Large intestine (tissue), 3 donors: Measurements from ENCODE around the gene SGMS1. TPM values are rescaled to one million over a fixed set of nuclear protein-coding genes. Genes with fewer than 3 reads are reported as not detected.
"Not testable (repeated sequence)": the region's sequence is repeated elsewhere in the genome, so short reads cannot be mapped to it uniquely, and the experiment has no call there.

Experiments
- DNase-seq, 2 donors: peaks; one replicate each; pipeline versions ENCODE4 v3.0.0 to v3.0.0-alpha.2; 2013
- H3K27ac ChIP-seq: one replicate; pipeline ENCODE4 v1.5.1; 2013; ENCODE audit warnings: low read length
- H3K27me3 ChIP-seq: 2 replicates; pipeline ENCODE4 v1.6.1; 2013; ENCODE audit warnings: low read length; ENCODE audit not compliant: control insufficient read depth, insufficient read depth
- H3K36me3 ChIP-seq: 2 replicates; pipeline ENCODE4 v1.6.1; 2013; ENCODE audit warnings: low read length; ENCODE audit not compliant: control insufficient read depth, insufficient read depth
- H3K4me1 ChIP-seq: one replicate; pipeline ENCODE4 v1.6.1; 2013; ENCODE audit warnings: low read length; ENCODE audit not compliant: control insufficient read depth, insufficient read depth
- H3K4me3 ChIP-seq: one replicate; pipeline ENCODE4 v1.5.1; 2013; ENCODE audit warnings: low read length
- H3K9me3 ChIP-seq: one replicate; pipeline ENCODE4 v1.6.1; 2013; ENCODE audit warnings: mild to moderate bottlenecking, low read depth, low read length, moderate library complexity; ENCODE audit not compliant: control insufficient read depth
- WGBS: methylation state at CpG from one replicate; pipeline ENCODE4 v1.1.5; 2013; ENCODE audit warnings: low lambda C conversion rate; ENCODE audit not compliant: insufficient coverage; 5-methylcytosine and 5-hydroxymethylcytosine counted together
- polyA plus RNA-seq: library from polyadenylated mRNA; unstranded; fragments of 120-200 nt; gene quantifications from one replicate; pipeline ENCODE4 v1.2.1, GENCODE V29; 2013

Gene SGMS1
- polyA plus RNA-seq, 1 donor = 22.8 TPM

- H3K36me3 ChIP-seq, DNase-seq, H3K9me3 ChIP-seq, H3K27me3 ChIP-seq, H3K4me3 ChIP-seq, H3K27ac ChIP-seq: not testable (repeated sequence)
- WGBS = no CpG with 5 or more reads among the region's 4 CpGs
- H3K4me1 ChIP-seq = peaks cover 19% of the 10 kb centered on the region
These were observed 55.0 kb downstream of the SGMS1 start for GRCh38 chr10:50568750-50569149.

- Histone ChIP-seq H3K4me1 (peaks cover 17% of the 10 kb centered on the region), H3K9me3 (no peaks in the 10 kb centered on the region), H3K27me3 (no peaks in the 10 kb centered on the region), H3K36me3 (no peaks in the 10 kb centered on the region), H3K4me3 (no peak overlapping the region), H3K27ac (no peak overlapping the region)
- no CpG with 5 or more reads among the region's 3 CpGs for WGBS
- DNase-seq = no peak
These were observed 56.4 kb downstream of the SGMS1 start for GRCh38 chr10:50567384-50567783.

- no peaks in the 10 kb centered on the region for H3K36me3 ChIP-seq
- no CpG with 5 or more reads among the region's 1 CpG for WGBS
- peaks cover 7% of the 10 kb centered on the region for H3K4me1 ChIP-seq
- H3K27me3 ChIP-seq = no peaks in the 10 kb centered on the region
- no peak overlapping the region for H3K27ac ChIP-seq
- DNase-seq = no peak
- no peaks in the 10 kb centered on the region for H3K9me3 ChIP-seq
- no peak overlapping the region for H3K4me3 ChIP-seq
These were observed 57.6 kb downstream of the SGMS1 start for GRCh38 chr10:50566150-50566549.

GRCh38 chr10:50565301-50566083 lies 58.3 kb downstream of the SGMS1 start:
- Histone ChIP-seq H3K27me3 (no peaks in the 10 kb centered on the region), H3K9me3 (no peaks in the 10 kb centered on the region), H3K27ac (no peak overlapping the region), H3K36me3 (no peaks in the 10 kb centered on the region), H3K4me3 (no peak overlapping the region), H3K4me1 (peaks cover 3% of the 10 kb centered on the region)
- no peak for DNase-seq
- no CpG with 5 or more reads among the region's 9 CpGs for WGBS

- no CpG with 5 or more reads among the region's 5 CpGs for WGBS
- H3K4me3 ChIP-seq = no peak overlapping the region
- DNase-seq = no peak
These were observed 59.9 kb downstream of the SGMS1 start for GRCh38 chr10:50563906-50564305.

GRCh38 chr10:50561816-50562215 lies 61.9 kb downstream of the SGMS1 start:
- Histone ChIP-seq H3K9me3 (no peaks in the 10 kb centered on the region), H3K4me3 (no peak overlapping the region), H3K27ac (no peak overlapping the region), H3K36me3 (no peaks in the 10 kb centered on the region), H3K4me1 (peaks cover 3% of the 10 kb centered on the region), H3K27me3 (no peaks in the 10 kb centered on the region)
- no CpG with 5 or more reads among the region's 2 CpGs for WGBS
- no peak for DNase-seq

More at GRCh38 chr10:50563906-50564305, 59.9 kb downstream of the SGMS1 start:
- H3K27ac ChIP-seq = no peak overlapping the region
- no peaks in the 10 kb centered on the region for H3K9me3 ChIP-seq
- H3K36me3 ChIP-seq = no peaks in the 10 kb centered on the region
- H3K4me1 ChIP-seq = peaks cover 3% of the 10 kb centered on the region
- H3K27me3 ChIP-seq = no peaks in the 10 kb centered on the region

GRCh38 chr10:50561266-50561665 lies 62.5 kb downstream of the SGMS1 start:
- H3K27ac ChIP-seq = no peak overlapping the region
- H3K36me3 ChIP-seq = no peaks in the 10 kb centered on the region
- WGBS = 78% methylated on average over 3 of the region's 5 CpGs
- no peaks in the 10 kb centered on the region for H3K9me3 ChIP-seq
- H3K27me3 ChIP-seq = no peaks in the 10 kb centered on the region
- no peak overlapping the region for H3K4me3 ChIP-seq
- H3K4me1 ChIP-seq = peaks cover 3% of the 10 kb centered on the region
- DNase-seq = no peak

- Histone ChIP-seq H3K9me3 (no peaks in the 10 kb centered on the region), H3K4me3 (no peak overlapping the region), H3K4me1 (peaks cover 8% of the 10 kb centered on the region), H3K27ac (no peak overlapping the region), H3K36me3 (no peaks in the 10 kb centered on the region), H3K27me3 (no peaks in the 10 kb centered on the region)
- no peak for DNase-seq
- WGBS = 100% methylated on average over 1 of the region's 1 CpG
These were observed 63.4 kb downstream of the SGMS1 start for GRCh38 chr10:50560370-50560769.

- no CpG with 5 or more reads among the region's 5 CpGs for WGBS
- H3K27ac ChIP-seq = no peak overlapping the region
- H3K27me3 ChIP-seq = no peaks in the 10 kb centered on the region
- H3K4me1 ChIP-seq = peaks cover 10% of the 10 kb centered on the region
- H3K4me3 ChIP-seq = no peak overlapping the region
- no peak for DNase-seq
- no peaks in the 10 kb centered on the region for H3K9me3 ChIP-seq
- no peaks in the 10 kb centered on the region for H3K36me3 ChIP-seq
These were observed 65.4 kb downstream of the SGMS1 start for GRCh38 chr10:50558371-50558770.

- DNase-seq = no peak
- no peaks in the 10 kb centered on the region for H3K9me3 ChIP-seq
- no peaks in the 10 kb centered on the region for H3K27me3 ChIP-seq
- WGBS = 91% methylated on average over 1 of the region's 1 CpG
- no peak overlapping the region for H3K27ac ChIP-seq
- H3K4me3 ChIP-seq = no peak overlapping the region
- peaks cover 10% of the 10 kb centered on the region for H3K4me1 ChIP-seq
- no peaks in the 10 kb centered on the region for H3K36me3 ChIP-seq
These were observed 66.5 kb downstream of the SGMS1 start for GRCh38 chr10:50557130-50557682.
